Suprapubic skin (tissue), 4 donors: ENCODE data around the gene PPP2R1A. TPM values are rescaled to one million over a fixed set of nuclear protein-coding genes. Genes with fewer than 3 reads are reported as not detected.

Source experiments
- DNase-seq, 2 donors: peaks; one replicate each; pipeline ENCODE4 v3.0.0-alpha.2; 2019; ENCODE audit warnings: low spot score in 2 of 2
- H3K27ac ChIP-seq: fragments of 200-600 bp; sonication (generic); one replicate; pipeline ENCODE4 v1.5.1; 2019
- H3K27me3 ChIP-seq: fragments of 200-600 bp; sonication (generic); one replicate; pipeline ENCODE4 v1.5.1; 2019
- H3K36me3 ChIP-seq: fragments of 200-600 bp; sonication (generic); one replicate; pipeline ENCODE4 v1.5.1; 2019
- H3K4me1 ChIP-seq: fragments of 200-600 bp; sonication (generic); one replicate; pipeline ENCODE4 v1.5.1; 2019
- H3K4me3 ChIP-seq: fragments of 200-600 bp; sonication (generic); one replicate; pipeline ENCODE4 v1.5.1; 2019; ENCODE audit warnings: mild to moderate bottlenecking
- H3K9me3 ChIP-seq: fragments of 200-600 bp; sonication (generic); one replicate; pipeline ENCODE4 v1.5.1; 2019
- EP300 ChIP-seq: sonication (generic); formaldehyde crosslinking; IDR thresholded peaks from one replicate; pipeline ENCODE4 v1.6.1; 2017; ENCODE audit warnings: antibody characterized with exemption
- POLR2A ChIP-seq, 2 donors: fragments of 450-650 bp; IDR thresholded peaks; one replicate each; pipeline ENCODE4 v1.6.1; 2017; ENCODE audit warnings: antibody characterized with exemption in 2 of 2, mild to moderate bottlenecking in 2 of 2, moderate library complexity in 2 of 2
- POLR2AphosphoS5 ChIP-seq, 3 donors: sonication (generic); formaldehyde crosslinking; IDR thresholded peaks; one replicate each; pipeline ENCODE4 v1.6.1; 2017; ENCODE audit warnings: antibody characterized with exemption in 3 of 3
- WGBS: methylation state at CpG from one replicate; pipeline ENCODE4 v1.1.5; 2018; 5-methylcytosine and 5-hydroxymethylcytosine counted together
- total RNA-seq, 4 donors: library from RNA; depleted of rRNA; stranded (reverse); fragments of >200 nt; gene quantifications; one replicate each; pipeline ENCODE4 v1.1.0, GENCODE V29; 2016
- TF ChIP-seq, protein P1 (sequence below), 2 donors: fragments of 200-600 bp in 1 of 2; fragments of 450-650 bp in 1 of 2; sonication (generic) in 1 of 2; IDR thresholded peaks; one replicate each; pipeline ENCODE4 v1.5.1; 2016 to 2019; ENCODE audit warnings: antibody characterized with exemption in 2 of 2, mild to moderate bottlenecking in 1 of 2, moderate library complexity in 1 of 2

PPP2R1A gene
- total RNA-seq, 4 donors from 2014 or later, result 206 to 285 (median 217) TPM

- no peak for TF ChIP-seq EP300
- TF ChIP-seq, protein P1, sequence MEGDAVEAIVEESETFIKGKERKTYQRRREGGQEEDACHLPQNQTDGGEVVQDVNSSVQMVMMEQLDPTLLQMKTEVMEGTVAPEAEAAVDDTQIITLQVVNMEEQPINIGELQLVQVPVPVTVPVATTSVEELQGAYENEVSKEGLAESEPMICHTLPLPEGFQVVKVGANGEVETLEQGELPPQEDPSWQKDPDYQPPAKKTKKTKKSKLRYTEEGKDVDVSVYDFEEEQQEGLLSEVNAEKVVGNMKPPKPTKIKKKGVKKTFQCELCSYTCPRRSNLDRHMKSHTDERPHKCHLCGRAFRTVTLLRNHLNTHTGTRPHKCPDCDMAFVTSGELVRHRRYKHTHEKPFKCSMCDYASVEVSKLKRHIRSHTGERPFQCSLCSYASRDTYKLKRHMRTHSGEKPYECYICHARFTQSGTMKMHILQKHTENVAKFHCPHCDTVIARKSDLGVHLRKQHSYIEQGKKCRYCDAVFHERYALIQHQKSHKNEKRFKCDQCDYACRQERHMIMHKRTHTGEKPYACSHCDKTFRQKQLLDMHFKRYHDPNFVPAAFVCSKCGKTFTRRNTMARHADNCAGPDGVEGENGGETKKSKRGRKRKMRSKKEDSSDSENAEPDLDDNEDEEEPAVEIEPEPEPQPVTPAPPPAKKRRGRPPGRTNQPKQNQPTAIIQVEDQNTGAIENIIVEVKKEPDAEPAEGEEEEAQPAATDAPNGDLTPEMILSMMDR (IDR thresholded peaks at IDR 0.05), result no peak
- TF ChIP-seq POLR2AphosphoS5 (IDR thresholded peaks at IDR 0.05), result no peak
- TF ChIP-seq POLR2A (IDR thresholded peaks at IDR 0.05), result no peak
- no peaks in the 10 kb centered on the region for H3K36me3 ChIP-seq
- H3K27me3 ChIP-seq, result no peaks in the 10 kb centered on the region
- 100% methylated on average over 1 of the region's 1 CpG for WGBS
- no peaks in the 10 kb centered on the region for H3K9me3 ChIP-seq
- peaks cover 30% of the 10 kb centered on the region for H3K4me1 ChIP-seq
- H3K27ac ChIP-seq, result no peak overlapping the region
- H3K4me3 ChIP-seq, result no peak overlapping the region
- no peak for DNase-seq
Measured at GRCh38 chr19:52187407-52187806, 2.4 kb upstream of the PPP2R1A start.

DNA sequence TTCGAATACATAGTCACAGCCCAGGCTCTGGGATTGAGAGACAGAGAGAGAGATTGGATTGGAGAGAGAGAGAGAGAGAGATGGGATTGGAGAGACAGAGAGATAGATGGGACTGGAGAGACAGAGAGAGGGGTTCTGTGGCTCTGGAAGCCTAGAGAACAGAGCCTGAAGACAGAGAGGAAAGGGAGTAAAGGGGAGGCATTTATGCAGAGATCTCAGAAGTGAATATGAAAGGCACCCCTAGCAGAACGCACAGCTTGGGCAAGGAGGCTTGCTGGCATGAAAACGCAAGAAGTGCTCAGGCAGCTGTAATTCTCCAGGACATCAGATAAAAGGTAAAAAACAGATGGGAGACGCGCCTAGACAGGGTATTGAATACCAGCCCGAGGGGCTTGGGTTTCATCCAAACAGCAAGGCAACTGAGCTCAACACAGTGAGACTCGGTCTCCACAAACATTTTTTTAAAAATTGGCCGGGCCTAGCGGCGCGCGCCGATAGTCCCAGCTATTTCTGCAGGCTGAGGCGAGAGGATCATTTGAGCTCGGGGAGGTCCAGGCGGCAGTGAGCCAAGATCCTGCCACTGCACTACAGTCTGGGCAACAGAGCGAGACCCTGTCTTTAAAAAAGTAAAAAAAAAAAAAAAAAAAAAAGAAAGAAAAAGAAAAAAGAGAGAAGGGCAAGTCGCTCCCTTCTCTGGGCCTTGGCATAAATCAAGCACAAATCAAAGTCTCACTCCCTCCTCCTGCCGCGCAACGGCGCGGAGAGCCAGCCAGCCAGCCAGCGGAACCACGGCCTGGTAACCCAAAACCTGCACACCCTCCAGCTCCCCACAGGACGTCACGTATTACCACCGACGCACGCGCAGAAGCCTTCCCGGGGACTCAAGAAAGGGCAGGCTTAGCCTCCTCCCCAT lies 774 bp upstream of the PPP2R1A start:
- WGBS, result 1% methylated on average over 30 of the region's 32 CpGs
- TF ChIP-seq EP300 (no peak), POLR2A (IDR thresholded peaks at IDR 0.05) (peak in 1 of 2 donors; percentile 56), POLR2AphosphoS5 (IDR thresholded peaks at IDR 0.05) (peak in 1 of 3 donors; percentile 27)
- TF ChIP-seq, protein P1 (IDR thresholded peaks at IDR 0.05), result no peak
- Histone ChIP-seq H3K4me3 (peak overlapping the region; percentile 91), H3K9me3 (no peaks in the 10 kb centered on the region), H3K4me1 (peaks cover 44% of the 10 kb centered on the region), H3K27ac (peak overlapping the region; percentile 99), H3K27me3 (no peaks in the 10 kb centered on the region), H3K36me3 (peaks cover 2% of the 10 kb centered on the region)
- DNase-seq, result peak; percentile 87 to 90

DNA sequence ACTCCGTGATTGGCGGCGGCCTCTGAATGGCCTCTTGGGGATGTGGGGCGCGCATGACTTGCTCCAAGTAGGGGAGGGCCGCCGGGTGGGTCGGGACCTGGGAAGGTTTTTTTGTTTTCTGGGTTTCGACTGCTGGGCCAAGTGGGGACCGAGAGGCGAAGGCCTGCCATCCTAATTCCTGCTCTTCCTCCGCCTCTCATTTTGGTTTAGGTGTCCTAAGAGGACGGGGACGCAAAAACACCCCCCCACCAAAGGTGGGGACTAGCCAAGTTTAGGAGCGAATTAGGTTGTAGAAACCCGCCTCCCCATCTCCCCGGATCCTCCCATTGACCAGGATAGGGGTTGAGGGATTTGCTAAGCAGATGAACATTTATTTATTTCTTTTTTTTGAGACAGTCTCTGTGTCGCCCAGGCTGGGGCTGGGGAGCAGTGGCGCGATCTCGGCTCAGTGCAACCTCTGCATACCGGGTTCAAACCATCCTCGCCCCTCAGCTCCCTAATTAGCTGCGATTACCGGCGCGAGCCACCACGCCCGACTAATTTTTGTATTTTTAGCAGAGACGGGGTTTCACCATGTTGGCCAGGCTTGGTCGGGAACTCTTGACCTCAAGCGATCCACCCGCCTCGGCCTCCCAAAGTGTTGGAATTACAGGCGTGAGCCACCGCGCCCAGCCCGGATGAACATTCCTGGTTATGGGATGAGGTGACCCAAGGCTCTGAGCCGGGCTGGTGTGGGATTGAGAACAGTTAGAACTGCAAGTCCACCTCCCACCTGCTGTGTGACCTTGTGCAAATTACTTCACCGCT lies 838 bp downstream of the PPP2R1A start:
- H3K36me3 ChIP-seq, result peaks cover 11% of the 10 kb centered on the region
- H3K27ac ChIP-seq, result peak overlapping the region; percentile 99
- 4% methylated on average over 40 of the region's 40 CpGs for WGBS
- peak overlapping the region; percentile 91 for H3K4me3 ChIP-seq
- TF ChIP-seq EP300 (no peak), POLR2AphosphoS5 (IDR thresholded peaks at IDR 0.05) (no peak), POLR2A (IDR thresholded peaks at IDR 0.05) (no peak)
- TF ChIP-seq, protein P1 (IDR thresholded peaks at IDR 0.05), result no peak
- H3K27me3 ChIP-seq, result no peaks in the 10 kb centered on the region
- DNase-seq, result peak in 1 of 2 donors; percentile 68
- H3K9me3 ChIP-seq, result no peaks in the 10 kb centered on the region
- peaks cover 58% of the 10 kb centered on the region for H3K4me1 ChIP-seq

DNA sequence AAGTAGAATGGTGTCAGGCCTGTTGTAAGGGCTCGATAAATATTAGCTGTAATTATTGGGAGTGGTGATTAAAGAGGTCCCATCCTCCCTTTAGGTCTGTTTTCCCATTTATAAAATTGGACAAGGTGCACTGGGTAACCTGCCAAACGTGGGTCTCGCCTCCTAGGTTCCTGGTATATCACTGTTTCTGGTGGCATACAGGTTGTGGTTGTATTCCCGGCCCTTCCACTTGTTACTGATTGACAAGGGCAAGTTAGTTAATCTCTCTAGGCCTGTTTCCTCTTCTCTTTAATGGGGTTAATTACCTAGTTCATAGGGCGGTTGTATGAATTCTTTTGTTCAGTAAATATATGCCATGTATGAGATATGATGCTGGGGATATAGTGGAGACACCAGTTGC lies 1.5 kb downstream of the PPP2R1A start:
- Histone ChIP-seq H3K27me3 (no peaks in the 10 kb centered on the region), H3K27ac (peak overlapping the region; percentile 99), H3K4me1 (peaks cover 59% of the 10 kb centered on the region), H3K36me3 (peaks cover 16% of the 10 kb centered on the region), H3K4me3 (peak overlapping the region; percentile 91), H3K9me3 (no peaks in the 10 kb centered on the region)
- TF ChIP-seq POLR2AphosphoS5 (IDR thresholded peaks at IDR 0.05), result no peak
- TF ChIP-seq POLR2A (IDR thresholded peaks at IDR 0.05), result no peak
- TF ChIP-seq EP300, result no peak
- TF ChIP-seq, protein P1 (IDR thresholded peaks at IDR 0.05), result no peak
- 44% methylated on average over 5 of the region's 5 CpGs for whole genome bisulfite sequencing
- no peak for DNase-seq

DNA sequence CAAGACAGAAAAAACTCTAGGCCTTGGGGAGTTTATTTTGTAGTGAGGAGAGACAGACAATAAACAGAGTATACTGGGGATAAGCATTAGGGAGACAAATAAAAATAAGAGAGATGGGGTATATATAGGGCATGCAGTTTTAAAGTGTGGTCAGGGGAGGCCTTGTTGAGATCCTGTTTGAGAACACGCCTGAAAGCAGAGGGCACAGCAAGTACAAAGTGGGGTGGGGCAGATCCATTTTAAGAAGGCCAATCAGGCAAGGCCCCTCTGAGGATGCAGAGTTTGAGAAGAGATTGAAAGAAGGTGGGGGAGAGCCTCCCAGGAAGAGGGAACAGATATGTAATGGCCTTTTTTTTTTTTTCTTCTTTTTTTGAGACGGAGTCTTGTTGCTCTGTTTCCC lies 2.1 kb downstream of the PPP2R1A start:
- DNase-seq, result no peak
- no peak overlapping the region for H3K4me3 ChIP-seq

More for the DNA sequence above, 2.1 kb downstream of the PPP2R1A start:
- H3K36me3 ChIP-seq, result peaks cover 21% of the 10 kb centered on the region
- no peaks in the 10 kb centered on the region for H3K9me3 ChIP-seq
- H3K27me3 ChIP-seq, result no peaks in the 10 kb centered on the region
- WGBS, result 39% methylated on average over 2 of the region's 2 CpGs
- peaks cover 59% of the 10 kb centered on the region for H3K4me1 ChIP-seq
- TF ChIP-seq POLR2AphosphoS5 (IDR thresholded peaks at IDR 0.05), result no peak
- no peak for TF ChIP-seq EP300
- TF ChIP-seq, protein P1 (IDR thresholded peaks at IDR 0.05), result no peak
- TF ChIP-seq POLR2A (IDR thresholded peaks at IDR 0.05), result no peak
- no peak overlapping the region for H3K27ac ChIP-seq
